ENCODE results near the gene SARS1. TPM values are rescaled to one million over a fixed set of nuclear protein-coding genes. Genes with fewer than 3 reads are reported as not detected.
"Not testable (repeated sequence)": the region's sequence is repeated elsewhere in the genome, so short reads cannot be mapped to it uniquely, and the experiment has no call there.

The SARS1 gene
- total RNA-seq, 1 donor from 2014 or later, result 135 TPM

DNA sequence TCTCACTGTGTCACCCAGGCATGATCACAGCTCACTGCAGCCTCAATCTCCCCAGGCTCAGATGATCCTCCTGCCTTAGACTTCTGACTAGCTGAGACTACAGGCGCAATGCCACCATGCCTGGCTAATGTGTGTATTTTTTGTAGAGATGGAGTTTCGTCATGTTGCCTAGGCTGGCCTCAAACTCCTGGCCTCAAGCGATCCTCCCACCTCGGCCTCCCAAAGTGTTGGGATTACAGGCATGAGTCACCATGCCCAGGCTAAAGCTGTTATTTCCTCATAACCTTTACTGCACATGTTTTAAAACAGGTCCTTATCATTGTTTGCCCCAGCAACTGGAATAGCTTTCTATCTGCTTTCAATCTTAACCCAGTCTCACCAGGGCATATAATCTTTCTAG is 2.9 kb downstream of the SARS1 start:
- Mint-ChIP-seq H3K36me3 (ENCODE audit: insufficient read depth) (peaks cover 7% of the 10 kb centered on the region), H3K27ac (no peak overlapping the region), H3K9me3 (ENCODE audit: low read depth) (no peaks in the 10 kb centered on the region), H3K4me3 (ENCODE audit: low read depth) (no peak overlapping the region), H3K4me1 (ENCODE audit: low read depth) (peaks cover 21% of the 10 kb centered on the region), H3K27me3 (no peaks in the 10 kb centered on the region)
- no peak for DNase-seq (ENCODE audit: low spot score, unreplicated experiment)
- no peak for TF ChIP-seq CTCF (IDR thresholded peaks at IDR 0.05; ENCODE audit: unreplicated experiment)

GRCh38 chr1:109218516-109218915 is 4.8 kb downstream of the SARS1 start:
- Mint-ChIP-seq H3K27ac (peak overlapping the region; percentile 84), H3K4me3 (ENCODE audit: low read depth) (no peak overlapping the region), H3K9me3 (ENCODE audit: low read depth) (no peaks in the 10 kb centered on the region), H3K36me3 (ENCODE audit: insufficient read depth) (peaks cover 11% of the 10 kb centered on the region), H3K4me1 (ENCODE audit: low read depth) (peaks cover 19% of the 10 kb centered on the region), H3K27me3 (no peaks in the 10 kb centered on the region)
- TF ChIP-seq CTCF (IDR thresholded peaks at IDR 0.05; ENCODE audit: unreplicated experiment), result no peak
- DNase-seq (ENCODE audit: low spot score, unreplicated experiment), result no peak

DNA sequence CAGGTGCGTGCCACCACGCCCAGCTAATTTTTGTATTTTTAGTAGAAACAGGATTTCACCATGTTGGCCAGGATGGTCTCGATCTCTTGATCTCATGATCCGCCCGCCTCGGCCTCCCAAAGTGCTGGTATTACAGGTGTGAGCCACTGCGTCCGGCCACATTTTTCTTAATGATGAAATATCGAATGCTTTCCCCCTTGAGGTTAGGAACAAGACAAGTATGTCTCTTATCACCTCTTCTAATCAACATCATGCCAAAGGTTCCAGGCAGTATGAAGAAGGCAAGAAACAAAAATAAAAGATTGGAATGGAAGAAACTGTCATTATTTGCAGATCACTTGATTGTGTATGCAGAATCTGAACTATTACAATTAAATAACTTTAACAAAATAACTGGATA is 7.5 kb downstream of the SARS1 start:
- not testable (repeated sequence) for H3K4me3 Mint-ChIP-seq (ENCODE audit: low read depth); H3K4me1 Mint-ChIP-seq (ENCODE audit: low read depth); H3K27me3 Mint-ChIP-seq; H3K9me3 Mint-ChIP-seq (ENCODE audit: low read depth); H3K27ac Mint-ChIP-seq; DNase-seq (ENCODE audit: low spot score, unreplicated experiment)
- H3K36me3 Mint-ChIP-seq (ENCODE audit: insufficient read depth), result peaks cover 13% of the 10 kb centered on the region

DNA sequence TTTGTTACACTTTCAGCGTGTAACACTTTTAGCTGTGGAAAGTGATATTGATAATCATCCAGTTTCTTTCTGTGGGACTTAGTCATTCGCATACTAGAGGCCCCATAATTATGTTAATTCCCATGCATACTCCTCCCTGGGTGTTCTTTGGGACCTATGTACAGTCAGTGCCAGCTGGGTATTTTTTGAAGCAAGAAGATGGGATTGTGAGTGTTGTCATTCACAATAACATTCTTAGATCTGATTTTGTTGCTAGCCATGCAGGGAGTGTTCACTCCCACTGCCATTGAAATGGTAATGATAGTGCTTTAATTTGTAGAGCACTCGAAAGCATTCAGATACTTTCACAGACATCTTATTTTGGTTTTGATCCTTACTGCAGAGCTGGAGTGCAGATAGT is 11.6 kb downstream of the SARS1 start:
- no peak for DNase-seq (ENCODE audit: low spot score, unreplicated experiment)
- no peaks in the 10 kb centered on the region for H3K27me3 Mint-ChIP-seq
- TF ChIP-seq CTCF (IDR thresholded peaks at IDR 0.05; ENCODE audit: unreplicated experiment), result no peak
- peaks cover 3% of the 10 kb centered on the region for H3K4me1 Mint-ChIP-seq (ENCODE audit: low read depth)
- no peak overlapping the region for H3K4me3 Mint-ChIP-seq (ENCODE audit: low read depth)
- peaks cover 20% of the 10 kb centered on the region for H3K36me3 Mint-ChIP-seq (ENCODE audit: insufficient read depth)
- H3K9me3 Mint-ChIP-seq (ENCODE audit: low read depth), result no peaks in the 10 kb centered on the region
- H3K27ac Mint-ChIP-seq, result no peak overlapping the region

GRCh38 chr1:109225711-109226445 is 12.2 kb downstream of the SARS1 start:
- Mint-ChIP-seq H3K36me3 (ENCODE audit: insufficient read depth) (peaks cover 22% of the 10 kb centered on the region), H3K27ac (peak overlapping the region; percentile 74)

More at GRCh38 chr1:109225711-109226445, 12.2 kb downstream of the SARS1 start:
- Mint-ChIP-seq H3K4me1 (ENCODE audit: low read depth) (peaks cover 3% of the 10 kb centered on the region), H3K9me3 (ENCODE audit: low read depth) (no peaks in the 10 kb centered on the region), H3K4me3 (ENCODE audit: low read depth) (no peak overlapping the region), H3K27me3 (no peaks in the 10 kb centered on the region)
- no peak for DNase-seq (ENCODE audit: low spot score, unreplicated experiment)
- no peak for TF ChIP-seq CTCF (IDR thresholded peaks at IDR 0.05; ENCODE audit: unreplicated experiment)
